IPS DF 4.7 (cell line): ENCODE data around the gene AGAP1.

Experiments used
- DNase-seq: peaks from one replicate; pipeline ENCODE4 v3.0.0-alpha.2; 2013; ENCODE audit warnings: low spot score; ENCODE audit errors: extremely low read depth

Gene AGAP1

GRCh38 chr2:235839226-235839625, 345.4 kb downstream of the AGAP1 start:
- DNase-seq = no peak

GRCh38 chr2:235839974-235840373, 346.1 kb downstream of the AGAP1 start:
- no peak for DNase-seq

GRCh38 chr2:235841863-235842262, 348.0 kb downstream of the AGAP1 start:
- no peak for DNase-seq

GRCh38 chr2:235842941-235843340, 349.1 kb downstream of the AGAP1 start:
- DNase-seq = no peak

- no peak for DNase-seq
Measured at GRCh38 chr2:235843591-235844395, 349.9 kb downstream of the AGAP1 start.

GRCh38 chr2:235844561-235844960, 350.7 kb downstream of the AGAP1 start:
- DNase-seq = no peak

- DNase-seq = no peak
Measured at GRCh38 chr2:235845245-235845644, 351.4 kb downstream of the AGAP1 start.

- no peak for DNase-seq
Measured at GRCh38 chr2:235847576-235847975, 353.7 kb downstream of the AGAP1 start.

GRCh38 chr2:235848055-235848454, 354.2 kb downstream of the AGAP1 start:
- DNase-seq = no peak

GRCh38 chr2:235848946-235849345, 355.1 kb downstream of the AGAP1 start:
- DNase-seq = no peak

- no peak for DNase-seq
Measured at GRCh38 chr2:235849489-235849888, 355.6 kb downstream of the AGAP1 start.

GRCh38 chr2:235850289-235850688, 356.4 kb downstream of the AGAP1 start:
- no peak for DNase-seq

- DNase-seq = no peak
Measured at GRCh38 chr2:235850771-235851551, 357.1 kb downstream of the AGAP1 start.

GRCh38 chr2:235851828-235852525, 358.1 kb downstream of the AGAP1 start:
- no peak for DNase-seq

GRCh38 chr2:235852526-235852920, 358.7 kb downstream of the AGAP1 start:
- no peak for DNase-seq

- DNase-seq = no peak
Measured at GRCh38 chr2:235854276-235854675, 360.4 kb downstream of the AGAP1 start.

GRCh38 chr2:235855011-235855410, 361.2 kb downstream of the AGAP1 start:
- no peak for DNase-seq

- DNase-seq = no peak
Measured at GRCh38 chr2:235856151-235856854, 362.5 kb downstream of the AGAP1 start.

- DNase-seq = no peak
Measured at GRCh38 chr2:235857598-235857997, 363.8 kb downstream of the AGAP1 start.

- no peak for DNase-seq
Measured at GRCh38 chr2:235858881-235859280, 365.0 kb downstream of the AGAP1 start.

- no peak for DNase-seq
Measured at GRCh38 chr2:235859651-235860050, 365.8 kb downstream of the AGAP1 start.
